ENCODE data around the gene SPECC1.

The SPECC1 gene

GRCh38 chr17:20171741-20172365 is 162.7 kb downstream of the SPECC1 start:
- no peak overlapping the region for H3K4me3 ChIP-seq (ENCODE audit: insufficient read length, low read depth)
- H3K4me1 ChIP-seq (ENCODE audit: insufficient read depth, insufficient read length), result peaks cover 4% of the 10 kb centered on the region
- no peak overlapping the region for H3K9ac ChIP-seq (ENCODE audit: insufficient read length, low read depth)
- TF ChIP-seq SUZ12 (IDR thresholded peaks at IDR 0.05; ENCODE audit: extremely low read depth, insufficient read depth, insufficient read length) (no peak), YY1 (IDR thresholded peaks at IDR 0.05; ENCODE audit: insufficient read depth, insufficient read length) (no peak), ZNF274 (IDR thresholded peaks at IDR 0.05; ENCODE audit: low read depth, low read length) (no peak)
- H3K27me3 ChIP-seq (ENCODE audit: insufficient read depth, insufficient read length), result no peaks in the 10 kb centered on the region
- no peak for DNase-seq (ENCODE audit: low read depth, low spot score)
- H3K36me3 ChIP-seq (ENCODE audit: insufficient read depth, insufficient read length, low read length), result no peaks in the 10 kb centered on the region
- no peaks in the 10 kb centered on the region for H3K9me3 ChIP-seq (ENCODE audit: insufficient read depth, low read length)

GRCh38 chr17:20172376-20172775 is 163.2 kb downstream of the SPECC1 start:
- no peak for TF ChIP-seq SUZ12 (IDR thresholded peaks at IDR 0.05; ENCODE audit: extremely low read depth, insufficient read depth, insufficient read length)
- TF ChIP-seq YY1 (IDR thresholded peaks at IDR 0.05; ENCODE audit: insufficient read depth, insufficient read length), result no peak
- TF ChIP-seq ZNF274 (IDR thresholded peaks at IDR 0.05; ENCODE audit: low read depth, low read length), result no peak

GRCh38 chr17:20173091-20173490 is 163.9 kb downstream of the SPECC1 start:
- DNase-seq (ENCODE audit: low read depth, low spot score), result no peak
- Histone ChIP-seq H3K4me1 (ENCODE audit: insufficient read depth, insufficient read length) (peaks cover 4% of the 10 kb centered on the region), H3K4me3 (ENCODE audit: insufficient read length, low read depth) (no peak overlapping the region), H3K36me3 (ENCODE audit: insufficient read depth, insufficient read length, low read length) (no peaks in the 10 kb centered on the region), H3K27me3 (ENCODE audit: insufficient read depth, insufficient read length) (no peaks in the 10 kb centered on the region), H3K9ac (ENCODE audit: insufficient read length, low read depth) (no peak overlapping the region), H3K9me3 (ENCODE audit: insufficient read depth, low read length) (no peaks in the 10 kb centered on the region)
- TF ChIP-seq SUZ12 (IDR thresholded peaks at IDR 0.05; ENCODE audit: extremely low read depth, insufficient read depth, insufficient read length), result no peak
- no peak for TF ChIP-seq ZNF274 (IDR thresholded peaks at IDR 0.05; ENCODE audit: low read depth, low read length)
- no peak for TF ChIP-seq YY1 (IDR thresholded peaks at IDR 0.05; ENCODE audit: insufficient read depth, insufficient read length)

More at GRCh38 chr17:20172376-20172775, 163.2 kb downstream of the SPECC1 start:
- H3K4me3 ChIP-seq (ENCODE audit: insufficient read length, low read depth), result no peak overlapping the region
- DNase-seq (ENCODE audit: low read depth, low spot score), result no peak
- no peak overlapping the region for H3K9ac ChIP-seq (ENCODE audit: insufficient read length, low read depth)
- no peaks in the 10 kb centered on the region for H3K36me3 ChIP-seq (ENCODE audit: insufficient read depth, insufficient read length, low read length)
- no peaks in the 10 kb centered on the region for H3K27me3 ChIP-seq (ENCODE audit: insufficient read depth, insufficient read length)
- peaks cover 4% of the 10 kb centered on the region for H3K4me1 ChIP-seq (ENCODE audit: insufficient read depth, insufficient read length)
- H3K9me3 ChIP-seq (ENCODE audit: insufficient read depth, low read length), result no peaks in the 10 kb centered on the region

GRCh38 chr17:20174588-20175265 is 165.6 kb downstream of the SPECC1 start:
- Histone ChIP-seq H3K4me3 (ENCODE audit: insufficient read length, low read depth) (no peak overlapping the region), H3K4me1 (ENCODE audit: insufficient read depth, insufficient read length) (peaks cover 4% of the 10 kb centered on the region), H3K9me3 (ENCODE audit: insufficient read depth, low read length) (no peaks in the 10 kb centered on the region), H3K9ac (ENCODE audit: insufficient read length, low read depth) (no peak overlapping the region), H3K27me3 (ENCODE audit: insufficient read depth, insufficient read length) (no peaks in the 10 kb centered on the region), H3K36me3 (ENCODE audit: insufficient read depth, insufficient read length, low read length) (no peaks in the 10 kb centered on the region)
- TF ChIP-seq YY1 (IDR thresholded peaks at IDR 0.05; ENCODE audit: insufficient read depth, insufficient read length), result no peak
- no peak for DNase-seq (ENCODE audit: low read depth, low spot score)

- no peaks in the 10 kb centered on the region for H3K9me3 ChIP-seq (ENCODE audit: insufficient read depth, low read length)
- H3K27me3 ChIP-seq (ENCODE audit: insufficient read depth, insufficient read length), result no peaks in the 10 kb centered on the region
- no peaks in the 10 kb centered on the region for H3K4me1 ChIP-seq (ENCODE audit: insufficient read depth, insufficient read length)
- H3K36me3 ChIP-seq (ENCODE audit: insufficient read depth, insufficient read length, low read length), result no peaks in the 10 kb centered on the region
- DNase-seq (ENCODE audit: low read depth, low spot score), result no peak
- H3K9ac ChIP-seq (ENCODE audit: insufficient read length, low read depth), result no peak overlapping the region
- H3K4me3 ChIP-seq (ENCODE audit: insufficient read length, low read depth), result no peak overlapping the region
- TF ChIP-seq SUZ12 (IDR thresholded peaks at IDR 0.05; ENCODE audit: extremely low read depth, insufficient read depth, insufficient read length) (no peak), ZNF274 (IDR thresholded peaks at IDR 0.05; ENCODE audit: low read depth, low read length) (no peak), YY1 (IDR thresholded peaks at IDR 0.05; ENCODE audit: insufficient read depth, insufficient read length) (no peak)
Observed at GRCh38 chr17:20179041-20179440, 169.9 kb downstream of the SPECC1 start.

GRCh38 chr17:20180661-20181060 is 171.5 kb downstream of the SPECC1 start:
- H3K9me3 ChIP-seq (ENCODE audit: insufficient read depth, low read length), result no peaks in the 10 kb centered on the region
- no peak for DNase-seq (ENCODE audit: low read depth, low spot score)
- no peak overlapping the region for H3K9ac ChIP-seq (ENCODE audit: insufficient read length, low read depth)
- no peaks in the 10 kb centered on the region for H3K27me3 ChIP-seq (ENCODE audit: insufficient read depth, insufficient read length)
- H3K4me3 ChIP-seq (ENCODE audit: insufficient read length, low read depth), result no peak overlapping the region
- TF ChIP-seq YY1 (IDR thresholded peaks at IDR 0.05; ENCODE audit: insufficient read depth, insufficient read length) (no peak), SUZ12 (IDR thresholded peaks at IDR 0.05; ENCODE audit: extremely low read depth, insufficient read depth, insufficient read length) (no peak), ZNF274 (IDR thresholded peaks at IDR 0.05; ENCODE audit: low read depth, low read length) (no peak)
- no peaks in the 10 kb centered on the region for H3K4me1 ChIP-seq (ENCODE audit: insufficient read depth, insufficient read length)
- H3K36me3 ChIP-seq (ENCODE audit: insufficient read depth, insufficient read length, low read length), result no peaks in the 10 kb centered on the region

- no peak for DNase-seq (ENCODE audit: low read depth, low spot score)
Observed at GRCh38 chr17:20184181-20184580, 175.0 kb downstream of the SPECC1 start.

More at GRCh38 chr17:20184181-20184580, 175.0 kb downstream of the SPECC1 start:
- H3K9me3 ChIP-seq (ENCODE audit: insufficient read depth, low read length), result no peaks in the 10 kb centered on the region
- H3K4me1 ChIP-seq (ENCODE audit: insufficient read depth, insufficient read length), result no peaks in the 10 kb centered on the region
- TF ChIP-seq SUZ12 (IDR thresholded peaks at IDR 0.05; ENCODE audit: extremely low read depth, insufficient read depth, insufficient read length) (no peak), ZNF274 (IDR thresholded peaks at IDR 0.05; ENCODE audit: low read depth, low read length) (no peak), YY1 (IDR thresholded peaks at IDR 0.05; ENCODE audit: insufficient read depth, insufficient read length) (no peak)
- H3K27me3 ChIP-seq (ENCODE audit: insufficient read depth, insufficient read length), result no peaks in the 10 kb centered on the region
- H3K9ac ChIP-seq (ENCODE audit: insufficient read length, low read depth), result no peak overlapping the region
- H3K36me3 ChIP-seq (ENCODE audit: insufficient read depth, insufficient read length, low read length), result no peaks in the 10 kb centered on the region
- H3K4me3 ChIP-seq (ENCODE audit: insufficient read length, low read depth), result no peak overlapping the region

Data from NT2/D1 (cell line).